HepG2 (cell line): Measurements from ENCODE around the gene BMPR1B. TPM values are rescaled to one million over a fixed set of nuclear protein-coding genes. Genes with fewer than 3 reads are reported as not detected.

Experiments used
- ATAC-seq: fragments of 200-7000 bp; cut with Tn5 transposase; 3 replicates; pipeline ENCODE4 v1.9.1; 2020; ENCODE audit warnings: mild to moderate bottlenecking, moderate library complexity
- BruUV-seq: library from RNA; stranded (reverse); fragments of 400-500 nt; replicated peaks from 2 replicates; lab custom pipeline; 2021; lab: Mats Ljungman, UMichigan
- CTCF ChIA-PET: fragments of 300-600 bp; formaldehyde crosslinking; extraction: SDS; loops from one replicate; lab custom pipeline; 2021; ENCODE audit warnings: low total read pairs, inconsistent platforms, low intra/inter-chr PET ratio; lab: Yijun Ruan, JAX
- POLR2A ChIA-PET: fragments of 350-600 bp; sonication (Branson Sonifier 250); formaldehyde crosslinking; loops from one replicate; lab custom pipeline; 2020; ENCODE audit warnings: antibody characterized with exemption, inconsistent platforms; lab: Yijun Ruan, JAX
- DNase-seq: peaks from one replicate; pipeline ENCODE4 v3.0.0-alpha.2; 2015; ENCODE audit warnings: low spot score
- FAIRE-seq: peaks from 3 replicates; lab custom pipeline; 2011; peaks lifted over from hg19 to GRCh38; lab: Jason Lieb, UNC
- H2AFZ ChIP-seq: one replicate; pipeline ENCODE4 v1.6.1; 2011; ENCODE audit warnings: low read length, inconsistent platforms
- H3K27ac ChIP-seq: fragments of 300-600 bp; 3 replicates; pipeline ENCODE4 v1.8.0; 2011; ENCODE audit warnings: mixed run types, mild to moderate bottlenecking, mixed read lengths, low read length, inconsistent platforms; ENCODE audit not compliant: insufficient read depth; ENCODE audit errors: extremely low read length
- H3K27me3 ChIP-seq, 2 experiments: fragments of 200-600 bp in 1 of 2; 2 replicates in 1 of 2; 3 replicates in 1 of 2; pipeline versions ENCODE4 v1.6.0 to v1.8.0; 2011; ENCODE audit warnings: low read length in 2 of 2, mild to moderate bottlenecking in 2 of 2, moderate library complexity in 2 of 2, inconsistent platforms in 1 of 2; ENCODE audit not compliant: insufficient read depth in 2 of 2, control insufficient read depth in 1 of 2
- H3K36me3 ChIP-seq, 2 experiments: fragments of 200-600 bp in 1 of 2; replicated peaks in 1 of 2; 2 replicates in 1 of 2; 3 replicates in 1 of 2; pipeline versions ENCODE4 v1.5.1 to v1.8.0; 2011; ENCODE audit warnings: low read length in 2 of 2, inconsistent platforms in 1 of 2; ENCODE audit not compliant: insufficient read depth in 2 of 2, control insufficient read depth in 1 of 2
- H3K4me1 ChIP-seq: 2 replicates; pipeline ENCODE4 v1.5.1; 2012; ENCODE audit warnings: low read length, inconsistent platforms; ENCODE audit not compliant: insufficient read depth
- H3K4me2 ChIP-seq: 2 replicates; pipeline ENCODE4 v1.6.0; 2011; ENCODE audit warnings: low read depth, low read length, inconsistent platforms
- H3K4me3 ChIP-seq, 3 experiments: fragments of 200-600 bp in 1 of 3; sonication (generic), shearing (Covaris generic) in 1 of 3; replicated peaks in 1 of 3; 2 replicates each; pipeline ENCODE4 v1.5.1; 2011 to 2016; ENCODE audit warnings: low read length in 3 of 3, inconsistent platforms in 2 of 3, low read depth in 2 of 3, mild to moderate bottlenecking in 2 of 3, control low read depth in 1 of 3, mixed read lengths in 1 of 3; ENCODE audit not compliant: insufficient read depth in 1 of 3
- H3K79me2 ChIP-seq: one replicate; pipeline ENCODE4 v1.6.1; 2011; ENCODE audit warnings: low read length, inconsistent platforms; ENCODE audit not compliant: insufficient read depth
- H3K9ac ChIP-seq: 2 replicates; pipeline ENCODE4 v1.6.0; 2011; ENCODE audit warnings: mild to moderate bottlenecking, low read depth, low read length, inconsistent platforms; ENCODE audit not compliant: insufficient read depth
- H3K9me3 ChIP-seq: 2 replicates; pipeline ENCODE4 v1.5.1; 2012; ENCODE audit warnings: mild to moderate bottlenecking, low read length
- H4K20me1 ChIP-seq: 2 replicates; pipeline ENCODE4 v1.6.0; 2011; ENCODE audit warnings: inconsistent platforms, mild to moderate bottlenecking, low read length, moderate library complexity; ENCODE audit not compliant: insufficient read depth
- DPF2 ChIP-seq: sonication (generic); formaldehyde crosslinking; IDR thresholded peaks from 2 replicates; pipeline ENCODE4 v1.4.0; 2020; ENCODE audit warnings: mild to moderate bottlenecking, low read depth, missing genetic modification reagents, borderline replicate concordance
- GATA4 ChIP-seq: sonication (generic); IDR thresholded peaks from 2 replicates; pipeline ENCODE4 v1.6.1; 2016; ENCODE audit warnings: antibody characterized with exemption, low read depth, borderline replicate concordance
- IRF1 ChIP-seq: sonication (generic); formaldehyde crosslinking; IDR thresholded peaks from 2 replicates; pipeline ENCODE4 v1.4.0; 2020; ENCODE audit warnings: low read depth, mild to moderate bottlenecking, missing genetic modification reagents
- MIER2 ChIP-seq: IDR thresholded peaks from 2 replicates; pipeline ENCODE4 v1.6.1; 2016; ENCODE audit warnings: missing biosample characterization, missing genetic modification reagents
- NFRKB ChIP-seq: fragments of 450-650 bp; IDR thresholded peaks from 2 replicates; pipeline ENCODE4 v1.6.1; 2017
- SMAD1 ChIP-seq: sonication (generic); formaldehyde crosslinking; IDR thresholded peaks from 2 replicates; pipeline ENCODE4 v1.4.0; 2020; ENCODE audit warnings: missing genetic modification reagents, low read depth, mild to moderate bottlenecking, borderline replicate concordance
- SNAPC5 ChIP-seq: sonication (generic); formaldehyde crosslinking; IDR thresholded peaks from 2 replicates; pipeline ENCODE4 v1.8.1; 2023; ENCODE audit warnings: mild to moderate bottlenecking, missing genetic modification reagents, borderline replicate concordance
- SOX6 ChIP-seq, 2 experiments: fragments of 450-650 bp in 1 of 2; sonication (generic) in 1 of 2; formaldehyde crosslinking in 1 of 2; IDR thresholded peaks; 2 replicates each; pipeline versions ENCODE4 v1.4.0 to v1.6.1; 2017 to 2020; ENCODE audit warnings: antibody characterized with exemption in 1 of 2, mild to moderate bottlenecking in 1 of 2, missing genetic modification reagents in 1 of 2
- SRSF9 ChIP-seq: fragments of 200-400 bp; formaldehyde crosslinking; IDR thresholded peaks from 2 replicates; pipeline ENCODE4 v1.6.1; 2018; ENCODE audit warnings: borderline replicate concordance, mild to moderate bottlenecking, low read depth, low read length; ENCODE audit not compliant: insufficient read depth, poor library complexity, severe bottlenecking
- TEF ChIP-seq: sonication (generic); formaldehyde crosslinking; IDR thresholded peaks from 2 replicates; pipeline ENCODE4 v1.5.0; 2020; ENCODE audit warnings: missing genetic modification reagents
- ZBTB1 ChIP-seq: sonication (generic); formaldehyde crosslinking; IDR thresholded peaks from 2 replicates; pipeline ENCODE4 v1.4.0; 2020; ENCODE audit warnings: missing genetic modification reagents, borderline replicate concordance
- ZFP90 ChIP-seq: sonication (generic); formaldehyde crosslinking; IDR thresholded peaks from 2 replicates; pipeline ENCODE4 v1.8.0; 2022; ENCODE audit warnings: missing genetic modification reagents, mild to moderate bottlenecking, inconsistent platforms, borderline replicate concordance
- ZNF496 ChIP-seq: sonication (generic); formaldehyde crosslinking; IDR thresholded peaks from 2 replicates; pipeline ENCODE4 v1.8.1; 2023; ENCODE audit warnings: mild to moderate bottlenecking, moderate library complexity, missing genetic modification reagents; ENCODE audit not compliant: insufficient replicate concordance
- ZNF576 ChIP-seq: sonication (generic); formaldehyde crosslinking; IDR thresholded peaks from 2 replicates; pipeline ENCODE4 v1.4.0; 2020; ENCODE audit warnings: mild to moderate bottlenecking, missing genetic modification reagents
- ZNF580 ChIP-seq: IDR thresholded peaks from 2 replicates; pipeline ENCODE4 v1.6.1; 2016; ENCODE audit warnings: low read depth, borderline replicate concordance
- ZNF615 ChIP-seq: sonication (generic); formaldehyde crosslinking; IDR thresholded peaks from 2 replicates; pipeline ENCODE4 v1.5.0; 2020; ENCODE audit warnings: mild to moderate bottlenecking, missing genetic modification reagents, borderline replicate concordance
- ZNF784 ChIP-seq: sonication (generic); formaldehyde crosslinking; IDR thresholded peaks from 2 replicates; pipeline ENCODE4 v1.5.1; 2020; ENCODE audit warnings: missing genetic modification reagents, mild to moderate bottlenecking, borderline replicate concordance
- WGBS: methylation state at CpG from one replicate; pipeline ENCODE4 v1.1.6; 2017; ENCODE audit warnings: low lambda C conversion rate; 5-methylcytosine and 5-hydroxymethylcytosine counted together
- in situ Hi-C: cut with HindIII; loops from 2 replicates; pipeline ENCODE4 v1.10.0; 2017; ENCODE audit warnings: low pct_unique_long_range_greater_than_20kb; ENCODE audit not compliant: extremely low pct_ligation_motif_present
- intact Hi-C: fragments of 100-400 bp; cut with micrococcal nuclease; formaldehyde crosslinking; loops from one replicate; pipeline ENCODE4 v1.10.0; 2022; ENCODE audit not compliant: unreplicated experiment
- polyA plus RNA-seq, 8 experiments: library from polyadenylated mRNA; depleted of rRNA in 3 of 8; stranded (reverse) in 7 of 8; unstranded in 1 of 8; fragments of >200 nt; fragmentation: Illumina TruSeq in 4 of 8; extraction: Trizol in 4 of 8; gene quantifications; 2 replicates each; pipeline versions ENCODE4 v1.2.1 to v1.2.3, GENCODE V29; 2011 to 2016; ENCODE audit warnings: low read depth in 4 of 8, missing spikeins in 1 of 8, mixed read lengths in 1 of 8; ENCODE audit not compliant: insufficient read depth in 1 of 8
- total RNA-seq, 5 experiments: library from RNA; depleted of rRNA; stranded (reverse); fragments of >200 nt; fragmentation: Illumina TruSeq; extraction: Trizol; gene quantifications; 2 replicates each; pipeline ENCODE4 v1.2.3, GENCODE V29; 2016; ENCODE audit warnings: low read depth in 1 of 5

The BMPR1B gene
- total and polyA plus RNA-seq, 2 of the 13 experiments (the other 11 are each of a cell fraction or from before 2014, with no cell fraction given) = 0.07 TPM; not detected in 1

- no peaks in the 10 kb centered on the region for H4K20me1 ChIP-seq
- no peak overlapping the region for H3K4me3 ChIP-seq
- TF ChIP-seq ZBTB1 (CRISPR knock-in tag) (no peak), ZNF615 (CRISPR knock-in tag) (no peak), ZNF496 (no peak), GATA4 (no peak), TEF (no peak), ZFP90 (CRISPR knock-in tag) (no peak), ZNF580 (no peak), SNAPC5 (no peak), IRF1 (CRISPR knock-in tag) (no peak), SRSF9 (no peak), ZNF576 (CRISPR knock-in tag) (no peak), DPF2 (CRISPR knock-in tag) (no peak), ZNF784 (CRISPR knock-in tag) (no peak), NFRKB (no peak), SMAD1 (CRISPR knock-in tag) (no peak), MIER2 (CRISPR knock-in tag) (no peak), SOX6 (IDR thresholded peaks at IDR 0.05) (no peak), SOX6 (CRISPR knock-in tag; IDR thresholded peaks at IDR 0.05) (no peak)
- no peaks in the 10 kb centered on the region for H3K27me3 ChIP-seq
- ChIA-PET CTCF (no interaction called here), POLR2A (no interaction called here)
- 0% methylated on average over 1 of the region's 1 CpG for WGBS
- BruUV-seq = no TSS peak
- no peaks in the 10 kb centered on the region for H3K9me3 ChIP-seq
- intact Hi-C loops = no loop called here
- ATAC-seq = no peak
- no peak overlapping the region for H2AFZ ChIP-seq
- no peak overlapping the region for H3K9ac ChIP-seq
- H3K79me2 ChIP-seq = no peaks in the 10 kb centered on the region
- H3K4me1 ChIP-seq = no peaks in the 10 kb centered on the region
- no peaks in the 10 kb centered on the region for H3K36me3 ChIP-seq
- H3K27ac ChIP-seq = no peak overlapping the region
- in situ Hi-C loops = no loop called here
- DNase-seq = no peak
- no peak overlapping the region for H3K4me2 ChIP-seq
- no peak for FAIRE-seq
Observed at GRCh38 chr4:95086551-95086950, 328.8 kb downstream of the BMPR1B start.
